HepG2 (cell line): ENCODE measurements around the gene DNAJC4. TPM values are rescaled to one million over a fixed set of nuclear protein-coding genes. Genes with fewer than 3 reads are reported as not detected.

Experiments
- ARID4A ChIP-seq: sonication (generic); formaldehyde crosslinking; IDR thresholded peaks from 2 replicates; pipeline ENCODE4 v1.5.0; 2020; ENCODE audit warnings: mild to moderate bottlenecking, missing genetic modification reagents, borderline replicate concordance
- ELF3 ChIP-seq: IDR thresholded peaks from 2 replicates; pipeline ENCODE4 v1.6.1; 2016; ENCODE audit warnings: missing genetic modification reagents, missing compliant biosample characterization
- ELF4 ChIP-seq: sonication (generic); formaldehyde crosslinking; IDR thresholded peaks from 2 replicates; pipeline ENCODE4 v1.5.0; 2020; ENCODE audit warnings: missing genetic modification reagents, mild to moderate bottlenecking, moderate library complexity, borderline replicate concordance
- GABPB1 ChIP-seq: IDR thresholded peaks from 2 replicates; pipeline ENCODE4 v1.6.1; 2016; ENCODE audit warnings: mild to moderate bottlenecking, missing genetic modification reagents, moderate library complexity, missing compliant biosample characterization
- GMEB1 ChIP-seq: sonication (generic); formaldehyde crosslinking; IDR thresholded peaks from 2 replicates; pipeline ENCODE4 v1.5.1; 2020; ENCODE audit warnings: missing genetic modification reagents, mild to moderate bottlenecking, borderline replicate concordance
- HES4 ChIP-seq: sonication (generic); formaldehyde crosslinking; IDR thresholded peaks from 2 replicates; pipeline ENCODE4 v1.9.0; 2021; ENCODE audit warnings: mild to moderate bottlenecking, missing genetic modification reagents, borderline replicate concordance
- HMGXB3 ChIP-seq: sonication (generic); formaldehyde crosslinking; IDR thresholded peaks from 2 replicates; pipeline ENCODE4 v1.4.0; 2020; ENCODE audit warnings: missing genetic modification reagents, borderline replicate concordance
- KDM5A ChIP-seq: fragments of 200-600 bp; sonication (generic); IDR thresholded peaks from 2 replicates; pipeline ENCODE4 v1.7.0; 2018; ENCODE audit warnings: antibody characterized with exemption, mild to moderate bottlenecking, low read length, borderline replicate concordance
- MYC ChIP-seq: sonication (generic); formaldehyde crosslinking; IDR thresholded peaks from 2 replicates; pipeline ENCODE4 v1.9.0; 2021; ENCODE audit warnings: missing genetic modification reagents, borderline replicate concordance
- SP2 ChIP-seq: sonication (generic); formaldehyde crosslinking; IDR thresholded peaks from 2 replicates; pipeline ENCODE4 v1.5.1; 2020; ENCODE audit warnings: mild to moderate bottlenecking, missing genetic modification reagents
- ZEB1 ChIP-seq: IDR thresholded peaks from 2 replicates; pipeline ENCODE4 v1.6.1; 2012; ENCODE audit warnings: mild to moderate bottlenecking, low read depth, inconsistent platforms; ENCODE audit not compliant: insufficient replicate concordance
- ZFYVE20 ChIP-seq: sonication (generic); formaldehyde crosslinking; IDR thresholded peaks from 2 replicates; pipeline ENCODE4 v1.8.0; 2023; ENCODE audit warnings: low read depth, mild to moderate bottlenecking, moderate library complexity, missing genetic modification reagents, borderline replicate concordance
- ZNF333 ChIP-seq: sonication (generic); formaldehyde crosslinking; IDR thresholded peaks from 2 replicates; pipeline ENCODE4 v1.4.0; 2020; ENCODE audit warnings: mild to moderate bottlenecking, missing genetic modification reagents, borderline replicate concordance
- ZNF496 ChIP-seq: sonication (generic); formaldehyde crosslinking; IDR thresholded peaks from 2 replicates; pipeline ENCODE4 v1.8.1; 2023; ENCODE audit warnings: mild to moderate bottlenecking, moderate library complexity, missing genetic modification reagents; ENCODE audit not compliant: insufficient replicate concordance
- ZNF563 ChIP-seq: sonication (generic); formaldehyde crosslinking; IDR thresholded peaks from 2 replicates; pipeline ENCODE4 v1.8.0; 2022; ENCODE audit warnings: mild to moderate bottlenecking, moderate library complexity, missing genetic modification reagents
- ZNF747 ChIP-seq: sonication (generic); formaldehyde crosslinking; IDR thresholded peaks from 2 replicates; pipeline ENCODE4 v1.8.1; 2023; ENCODE audit warnings: missing genetic modification reagents, mild to moderate bottlenecking, borderline replicate concordance
- ZNF816 ChIP-seq: sonication (generic); formaldehyde crosslinking; IDR thresholded peaks from 2 replicates; pipeline ENCODE4 v1.8.0; 2022; ENCODE audit warnings: missing genetic modification reagents, mild to moderate bottlenecking, borderline replicate concordance
- polyA plus RNA-seq, 8 experiments: library from polyadenylated mRNA; depleted of rRNA in 3 of 8; stranded (reverse) in 7 of 8; unstranded in 1 of 8; fragments of >200 nt; fragmentation: Illumina TruSeq in 4 of 8; extraction: Trizol in 4 of 8; gene quantifications; 2 replicates each; pipeline versions ENCODE4 v1.2.1 to v1.2.3, GENCODE V29; 2011 to 2016; ENCODE audit warnings: low read depth in 4 of 8, missing spikeins in 1 of 8, mixed read lengths in 1 of 8; ENCODE audit not compliant: insufficient read depth in 1 of 8
- total RNA-seq, 5 experiments: library from RNA; depleted of rRNA; stranded (reverse); fragments of >200 nt; fragmentation: Illumina TruSeq; extraction: Trizol; gene quantifications; 2 replicates each; pipeline ENCODE4 v1.2.3, GENCODE V29; 2016; ENCODE audit warnings: low read depth in 1 of 5

Gene DNAJC4
- total and polyA plus RNA-seq, 2 of the 13 experiments (the other 11 are each of a cell fraction or from before 2014, with no cell fraction given) = 10.3 to 60.8 TPM

DNA sequence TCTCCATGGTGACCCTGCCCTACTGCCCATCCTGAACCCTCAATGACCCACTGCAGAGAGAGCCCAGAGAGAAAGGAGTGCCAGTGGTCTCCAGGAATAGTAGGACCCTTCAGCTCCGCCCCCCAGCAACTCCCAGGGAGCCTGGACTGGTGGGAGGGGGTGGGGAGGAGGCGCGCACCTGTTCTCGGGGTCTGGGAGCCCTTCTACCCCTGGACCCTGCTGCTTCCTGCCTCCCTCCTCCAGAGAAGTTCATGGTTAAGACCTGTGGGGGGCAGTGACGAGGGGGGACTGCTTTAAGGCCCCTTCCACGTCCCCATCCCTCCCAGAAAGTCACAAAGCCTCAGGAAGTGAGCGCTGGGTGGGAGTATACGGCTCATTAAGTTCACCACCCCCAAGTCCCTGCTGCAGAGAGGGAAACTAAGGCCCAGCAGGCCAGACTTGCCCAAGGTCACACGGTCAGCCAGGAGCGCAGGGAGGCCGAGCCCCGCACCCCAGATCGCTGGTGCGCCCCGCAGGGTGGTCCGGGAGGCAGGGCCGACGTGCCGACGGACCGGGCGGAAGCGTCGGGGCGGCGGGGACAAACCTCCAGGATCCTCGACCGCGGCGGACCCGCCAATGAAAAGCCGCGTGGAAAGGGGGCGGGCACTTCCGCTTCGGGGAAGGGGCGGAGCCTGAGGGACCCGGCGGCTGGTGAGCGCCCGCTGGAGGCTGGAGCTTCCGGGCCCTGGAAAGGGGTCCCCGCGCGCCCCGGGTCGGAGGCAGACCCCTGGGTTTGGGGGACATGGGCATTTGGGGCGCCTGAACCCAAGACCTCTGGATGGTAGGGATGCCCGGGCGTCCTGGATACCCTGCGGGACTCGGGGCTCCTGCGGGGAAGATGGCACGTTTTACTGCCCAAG, 4.5 kb upstream of the DNAJC4 start, which contains the start of the genes NUDT22 and TRPT1 (continued):
- TF ChIP-seq ARID4A (CRISPR knock-in tag) (peak; percentile 84; the same call in 1 of the 2 replicates), ZFYVE20 (CRISPR knock-in tag) (no peak), ELF3 (CRISPR knock-in tag) (peak; percentile 76), ZNF816 (CRISPR knock-in tag) (peak; percentile 68), KDM5A (peak; percentile 71), ZNF563 (CRISPR knock-in tag) (peak; percentile 56; the same call in 1 of the 2 replicates), GABPB1 (CRISPR knock-in tag) (peak; percentile 96), ZEB1 (no peak), SP2 (peak; percentile 84), HMGXB3 (no peak), ZNF333 (CRISPR knock-in tag) (peak; percentile 55; the same call in 1 of the 2 replicates), ZNF496 (CRISPR knock-in tag) (no peak), ELF4 (peak; percentile 64), GMEB1 (CRISPR knock-in tag) (peak; percentile 84), HES4 (CRISPR knock-in tag) (peak; percentile 65; the same call in 1 of the 2 replicates), MYC (CRISPR knock-in tag) (peak; percentile 71; the same call in 1 of the 2 replicates), ZNF747 (CRISPR knock-in tag) (peak; percentile 29; the same call in 1 of the 2 replicates)
